Cerebellar cortex (tissue), 1 donor: ENCODE measurements around the gene SACS.
"Not testable (repeated sequence)": the region's sequence is repeated elsewhere in the genome, so short reads cannot be mapped to it uniquely, and the experiment has no call there.

Source experiments
- DNase-seq: peaks from one replicate; pipeline ENCODE4 v3.0.0-alpha.2; 2015; ENCODE audit warnings: low spot score

SACS gene

DNA sequence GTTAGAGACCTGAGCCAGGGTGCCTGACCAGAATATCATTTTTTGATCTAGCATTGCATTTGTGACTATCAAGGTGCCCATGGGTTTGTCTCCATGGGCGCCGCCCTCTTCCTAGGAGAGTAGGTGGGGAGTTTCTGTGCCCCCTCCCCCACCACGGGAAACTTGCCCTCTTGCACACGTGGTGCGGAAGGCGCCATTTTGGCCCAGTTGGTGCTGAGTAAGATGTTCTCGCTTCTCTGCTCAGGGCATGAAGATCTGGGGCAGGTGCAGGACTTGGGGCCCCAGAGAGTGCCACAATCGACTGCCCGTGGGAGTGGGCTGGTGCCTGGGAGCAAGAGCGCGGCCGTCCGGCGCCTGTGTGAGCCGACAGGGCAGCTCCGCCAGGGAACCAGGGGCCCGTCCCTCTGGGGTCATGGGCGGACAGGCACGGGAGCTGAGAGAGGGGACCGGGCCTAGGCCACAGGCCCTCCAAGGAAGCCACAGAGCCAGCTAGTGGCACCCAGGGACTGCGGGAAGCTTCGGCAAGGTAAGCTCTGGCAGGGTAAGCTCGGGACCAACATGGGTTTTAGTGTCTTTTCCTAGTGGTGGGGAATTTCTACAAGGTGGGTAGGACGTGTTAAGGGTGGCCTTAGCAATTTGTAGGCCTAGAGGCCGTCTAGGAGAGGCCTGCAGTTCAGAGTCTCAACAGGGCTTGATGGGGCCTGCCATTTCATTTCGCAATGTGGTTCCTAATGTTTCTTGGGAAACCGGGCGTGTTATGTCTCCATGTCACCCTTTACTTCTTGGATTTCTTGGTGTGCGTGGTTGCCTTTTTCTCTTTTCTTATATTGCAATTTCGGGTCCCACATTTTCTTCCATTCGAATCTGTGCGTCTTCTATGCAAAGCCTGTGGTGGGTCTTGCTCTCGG lies 14.5 kb downstream of the SACS start:
- no peak for DNase-seq

DNA sequence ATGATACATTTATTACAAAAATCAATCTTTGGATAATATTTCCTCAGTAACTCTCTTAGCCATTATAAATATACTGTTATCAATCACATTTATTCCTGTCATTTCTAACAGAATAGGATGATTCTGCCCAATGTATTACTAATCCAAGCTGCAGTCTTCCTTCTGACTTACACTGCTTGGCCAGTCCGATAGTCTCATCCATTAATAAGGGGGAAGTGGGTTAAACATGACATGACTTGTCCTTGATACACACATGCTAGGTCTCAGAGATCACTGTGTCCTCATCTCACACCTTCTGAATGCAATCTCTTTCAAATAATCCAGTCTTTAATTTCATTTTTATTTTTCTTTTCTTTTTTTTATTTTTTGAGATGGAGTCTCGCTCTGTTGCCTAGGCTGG lies 18.8 kb downstream of the SACS start:
- no peak for DNase-seq

DNA sequence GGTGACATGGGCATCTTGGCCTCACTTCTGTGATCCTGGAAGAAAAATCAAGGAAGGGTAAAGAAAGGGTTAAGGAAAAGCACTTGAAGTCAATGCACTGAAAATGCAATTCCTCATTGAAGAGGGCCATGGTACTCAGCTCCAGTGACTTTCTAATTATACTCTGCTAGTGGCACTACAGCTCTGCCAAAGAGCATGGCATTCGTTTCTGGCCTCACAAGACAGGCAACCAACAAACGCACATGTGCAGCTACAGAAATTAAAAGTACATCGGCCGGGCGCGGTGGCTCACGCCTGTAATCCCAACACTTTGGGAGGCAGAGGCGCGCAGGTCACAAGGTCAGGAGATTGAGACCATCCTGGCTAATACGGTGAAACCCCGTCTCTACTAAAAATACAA lies 21.8 kb downstream of the SACS start:
- no peak for DNase-seq

DNA sequence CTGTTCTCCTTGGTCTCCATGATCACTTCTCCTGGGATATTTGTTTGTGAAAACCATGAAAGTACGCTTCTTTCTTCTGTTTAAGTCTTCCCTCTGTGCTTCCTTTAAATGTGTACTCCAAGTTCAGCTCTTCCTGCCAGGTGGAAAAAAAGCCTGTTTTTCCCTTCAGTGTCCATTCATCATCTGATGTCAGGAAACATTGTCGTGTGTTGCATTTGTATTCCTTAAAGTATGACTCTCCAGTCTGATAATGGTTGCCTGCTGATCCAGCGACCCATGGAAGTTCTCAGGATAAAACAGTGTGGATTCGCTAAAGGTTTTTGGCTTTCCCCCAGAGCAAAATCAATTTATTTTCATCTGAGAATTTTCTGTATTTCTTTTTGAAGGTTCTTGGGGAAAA lies 22.3 kb downstream of the SACS start:
- no peak for DNase-seq

DNA sequence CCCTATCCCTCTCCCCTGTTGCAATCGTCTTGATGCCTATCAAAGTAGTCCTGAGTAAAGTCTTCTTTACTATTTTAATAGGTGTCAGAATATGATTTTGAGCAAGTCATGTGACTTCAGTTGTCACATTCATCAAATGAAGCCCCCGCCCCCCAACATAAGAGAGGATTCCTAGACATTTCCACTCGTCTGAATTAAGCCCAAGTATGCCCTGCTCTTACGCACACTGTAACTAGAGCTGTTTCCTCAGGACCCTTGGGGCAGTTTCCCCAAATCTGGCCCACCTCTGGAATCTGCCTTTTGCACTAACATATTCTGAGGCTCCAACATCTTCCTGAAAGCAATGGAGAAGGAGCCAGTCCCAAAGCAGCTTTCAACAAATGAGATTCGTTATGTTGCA lies 25.5 kb downstream of the SACS start:
- no peak for DNase-seq

DNA sequence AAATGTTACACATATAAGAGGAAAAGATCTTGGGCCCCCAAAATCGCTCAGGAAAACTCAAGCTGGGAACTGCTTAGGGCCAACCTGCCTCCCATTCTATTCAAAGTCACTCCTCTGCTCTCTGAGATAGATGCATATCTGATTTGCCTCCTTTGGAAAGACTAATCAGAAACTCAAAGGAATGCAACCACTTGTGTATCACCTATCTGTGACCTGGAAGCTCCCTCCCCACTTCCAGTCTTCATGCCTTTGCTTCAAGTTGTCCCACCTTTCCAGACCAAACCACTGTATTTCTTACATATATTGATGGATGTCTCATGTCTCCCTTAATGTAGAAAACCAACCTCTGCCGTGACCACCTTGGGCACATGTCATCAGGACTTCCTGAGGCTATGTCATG lies 32.3 kb downstream of the SACS start:
- not testable (repeated sequence) for DNase-seq

DNA sequence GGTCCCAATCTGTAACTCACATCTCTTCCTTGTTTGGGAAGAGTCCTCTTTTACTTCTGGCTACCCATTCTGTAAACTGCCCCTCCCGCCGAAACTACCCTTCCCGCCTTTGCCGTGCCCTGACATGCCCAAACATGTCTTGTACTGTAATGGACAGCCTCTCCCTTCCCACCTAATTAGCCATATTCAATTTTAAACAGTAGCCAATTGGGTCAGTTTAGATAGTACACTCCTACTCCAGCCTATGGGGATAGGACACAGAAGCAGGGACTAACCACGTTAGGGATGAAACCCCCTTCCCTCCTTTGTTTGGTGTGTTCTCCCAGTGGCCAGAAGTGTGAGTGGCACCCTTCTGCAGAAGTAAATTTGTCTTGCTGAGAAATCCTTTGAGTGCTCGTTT lies 34.2 kb downstream of the SACS start:
- no peak for DNase-seq

DNA sequence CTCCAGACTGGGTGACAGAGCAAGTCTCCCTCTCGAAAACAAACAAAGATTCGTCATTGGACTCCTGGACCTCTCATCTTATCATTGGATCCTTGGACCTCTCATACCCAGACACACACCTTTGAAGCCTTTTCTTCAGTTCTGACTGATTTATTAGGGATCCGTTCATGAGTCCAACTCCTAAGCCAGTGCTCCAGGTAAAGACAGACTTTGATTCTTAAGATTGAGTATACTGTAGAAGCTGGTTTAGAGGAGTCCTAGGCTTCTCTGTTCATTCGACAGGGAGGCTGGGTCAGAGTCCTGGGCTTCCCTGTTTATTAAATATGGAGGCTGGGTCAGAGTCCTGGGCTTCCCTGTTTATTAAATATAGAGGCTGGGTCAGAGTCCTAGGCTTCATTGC lies 38.7 kb downstream of the SACS start:
- no peak for DNase-seq

DNA sequence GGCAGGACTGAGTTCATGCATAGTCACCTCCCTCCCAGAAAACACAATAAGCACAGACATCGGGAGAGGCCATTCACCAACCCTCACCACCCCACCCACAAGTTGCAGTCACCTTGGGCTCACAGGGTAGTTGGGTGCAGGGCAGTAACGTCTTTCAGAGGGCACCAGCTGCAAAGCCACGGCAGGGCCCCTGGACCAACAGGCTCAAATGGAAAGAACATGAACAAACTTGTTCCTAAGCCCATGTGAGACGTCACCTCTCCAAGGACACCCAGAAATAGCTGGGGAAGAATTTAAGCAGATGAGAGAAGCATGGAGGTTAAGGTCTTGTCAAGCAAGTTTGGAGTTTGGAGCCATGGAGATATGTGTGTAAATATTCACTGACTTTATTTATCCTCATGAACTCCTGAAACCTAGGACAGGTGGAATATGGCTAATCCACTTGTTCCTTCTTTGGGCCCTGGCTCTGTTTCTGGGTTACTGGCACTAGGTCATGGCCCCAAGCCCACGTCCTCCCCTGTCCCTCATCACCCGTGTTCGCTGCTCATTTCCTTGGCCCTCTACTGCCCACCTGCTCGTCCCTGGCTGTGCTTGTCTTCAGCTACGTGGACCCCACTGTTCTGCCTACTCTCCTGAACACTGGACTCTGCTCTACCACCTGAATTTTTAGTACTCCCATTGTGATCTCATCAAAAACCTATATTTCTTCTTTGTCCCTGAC lies 40.4 kb downstream of the SACS start:
- DNase-seq: no peak

DNA sequence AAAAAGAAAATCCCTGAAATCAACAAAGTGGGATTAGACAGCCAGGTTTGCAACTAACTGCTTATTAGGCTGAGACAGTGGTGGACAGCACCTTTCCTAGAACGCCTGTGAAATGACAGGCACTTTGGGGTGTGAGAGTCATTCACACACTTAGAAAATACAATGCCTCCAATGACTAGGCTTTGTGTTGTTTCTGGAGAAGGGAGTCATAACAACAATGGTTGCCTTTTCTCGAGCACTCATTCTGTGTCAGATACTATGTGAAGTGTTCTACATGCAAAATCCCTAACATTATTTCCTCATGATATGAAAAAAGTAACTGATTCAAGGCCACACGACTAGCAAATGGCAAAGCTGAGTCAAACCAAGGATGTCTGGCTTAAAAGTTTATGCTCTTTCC lies 41.2 kb downstream of the SACS start:
- no peak for DNase-seq

DNA sequence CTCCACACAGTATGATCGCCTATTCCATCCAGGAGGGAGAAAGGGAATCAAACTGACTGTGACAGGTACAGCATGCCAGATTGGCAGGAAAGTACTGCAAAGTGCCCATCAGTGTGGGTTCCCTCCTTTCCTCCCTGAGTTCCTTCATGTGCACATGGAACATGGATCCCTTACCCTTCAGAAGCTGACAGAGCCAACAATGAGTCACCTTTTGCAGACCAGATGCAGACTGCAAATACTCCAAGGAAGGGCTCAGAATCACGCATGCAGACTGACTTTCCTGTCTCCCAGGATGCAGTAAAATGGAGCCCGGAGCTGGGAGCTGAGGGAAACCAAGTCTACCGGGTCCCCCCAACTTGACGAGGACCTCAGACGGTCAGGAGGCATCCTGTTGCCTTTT lies 41.8 kb downstream of the SACS start:
- DNase-seq: no peak

DNA sequence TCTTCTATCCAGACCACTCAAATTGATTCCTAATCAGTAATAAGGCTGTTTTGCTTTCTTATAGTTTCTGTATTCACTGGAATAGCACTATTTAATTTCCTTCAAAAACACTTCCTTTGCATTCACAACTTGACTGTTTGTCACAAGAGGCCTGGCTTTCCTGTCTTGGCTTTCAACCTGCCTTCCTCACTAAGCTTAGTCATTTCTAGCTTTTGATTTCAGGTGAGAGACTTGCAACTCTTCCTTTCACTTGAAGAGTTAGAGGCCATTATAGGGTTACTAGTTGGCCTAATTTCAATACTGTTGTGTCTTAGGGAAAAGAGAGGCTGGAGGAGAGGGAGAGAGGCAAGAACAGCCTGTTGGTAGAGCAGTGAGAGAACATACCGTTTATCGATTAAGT lies 47.0 kb downstream of the SACS start:
- no peak for DNase-seq

DNA sequence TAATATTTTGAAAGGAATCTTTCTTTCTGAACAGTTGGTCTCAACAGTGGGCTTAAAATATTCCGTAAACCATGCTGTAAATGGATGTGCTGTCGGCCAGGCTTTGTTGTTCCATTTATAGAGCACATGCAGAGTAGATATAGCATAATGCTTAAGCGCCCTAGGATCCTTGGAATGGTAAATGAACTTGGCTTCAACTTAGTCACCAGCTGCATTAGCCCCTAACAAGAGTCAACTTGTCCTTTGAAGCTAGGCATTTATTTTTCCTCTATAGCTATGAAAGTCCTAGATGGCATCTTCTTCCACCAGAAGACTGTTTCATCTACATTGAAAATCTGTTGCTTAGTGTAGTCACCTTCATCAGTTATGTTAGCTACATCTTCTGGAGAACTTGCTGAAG lies 47.6 kb downstream of the SACS start:
- no peak for DNase-seq

DNA sequence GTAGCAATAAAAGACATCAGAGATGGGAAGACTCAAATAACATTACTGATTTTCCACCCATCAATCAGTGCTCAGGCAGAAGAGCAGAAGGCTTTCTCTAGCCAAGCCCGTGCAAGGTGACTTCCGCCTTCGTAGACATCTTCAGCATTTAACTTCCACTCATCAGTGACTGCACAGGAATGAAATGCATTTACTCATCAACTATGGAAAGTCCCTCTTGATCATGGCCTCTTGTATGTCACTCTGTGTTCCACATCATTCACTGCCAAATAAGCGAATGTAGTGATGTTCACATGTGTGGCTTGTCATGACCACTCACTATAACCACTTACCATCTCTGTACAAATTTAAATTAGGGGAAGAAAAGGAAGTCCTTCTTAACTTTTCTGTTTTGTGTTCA lies 49.4 kb downstream of the SACS start:
- no peak for DNase-seq

DNA sequence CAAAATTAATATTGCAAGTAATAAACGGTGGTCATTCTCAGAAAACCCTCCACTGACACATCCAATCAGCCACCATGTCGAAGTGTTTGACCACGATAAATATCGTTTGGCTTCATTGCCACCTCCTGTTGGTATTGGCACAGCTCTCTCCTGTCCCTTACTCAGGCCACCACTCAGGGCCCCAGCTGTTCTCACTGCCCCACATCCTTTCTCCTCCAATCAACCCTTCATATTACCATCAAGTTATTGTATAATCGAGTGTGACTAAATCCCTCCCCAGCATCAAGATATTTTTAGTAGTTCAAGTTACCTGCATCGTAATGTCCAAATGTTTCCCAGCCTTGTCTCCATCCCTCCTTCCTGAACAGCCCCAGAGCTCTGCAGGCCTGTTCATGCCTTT lies 50.4 kb downstream of the SACS start:
- no peak for DNase-seq

DNA sequence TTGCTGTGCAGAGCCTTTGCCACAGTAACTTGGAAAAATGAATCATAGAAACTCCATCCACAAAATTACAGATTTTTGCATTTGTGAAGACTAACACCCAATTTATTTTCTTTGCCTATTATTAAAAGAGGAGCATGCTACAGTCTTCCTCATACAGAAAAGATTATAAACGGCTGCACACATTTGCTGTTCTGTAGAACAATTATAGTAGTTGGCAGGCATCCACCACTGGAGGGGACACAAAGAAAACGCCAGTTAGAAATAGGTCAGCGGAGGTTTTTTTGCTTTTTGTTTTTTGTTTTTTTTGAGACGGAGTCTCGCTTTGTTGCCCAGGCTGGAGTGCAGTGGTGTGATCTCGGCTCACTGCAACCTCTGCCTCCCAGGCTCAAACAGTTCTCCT lies 51.6 kb downstream of the SACS start:
- peak; percentile 63 for DNase-seq

DNA sequence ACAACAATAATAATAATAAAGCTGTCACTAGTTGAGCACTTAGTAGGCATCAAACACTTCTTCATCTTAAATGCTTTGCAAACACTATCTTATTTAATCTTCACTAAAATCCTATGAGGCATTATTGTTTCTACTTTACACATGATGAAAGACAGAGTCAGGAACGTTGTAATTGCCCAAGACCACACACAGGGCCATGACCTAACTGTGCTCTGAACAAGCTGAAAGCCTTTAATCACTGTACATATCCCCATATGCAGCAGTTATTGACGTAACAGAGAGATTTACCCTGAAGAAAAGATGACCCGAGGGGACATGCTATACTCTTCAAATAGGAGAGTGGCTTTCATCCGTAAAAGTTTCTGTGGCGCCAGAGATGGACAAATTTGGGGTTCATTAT lies 53.0 kb downstream of the SACS start:
- DNase-seq: no peak

DNA sequence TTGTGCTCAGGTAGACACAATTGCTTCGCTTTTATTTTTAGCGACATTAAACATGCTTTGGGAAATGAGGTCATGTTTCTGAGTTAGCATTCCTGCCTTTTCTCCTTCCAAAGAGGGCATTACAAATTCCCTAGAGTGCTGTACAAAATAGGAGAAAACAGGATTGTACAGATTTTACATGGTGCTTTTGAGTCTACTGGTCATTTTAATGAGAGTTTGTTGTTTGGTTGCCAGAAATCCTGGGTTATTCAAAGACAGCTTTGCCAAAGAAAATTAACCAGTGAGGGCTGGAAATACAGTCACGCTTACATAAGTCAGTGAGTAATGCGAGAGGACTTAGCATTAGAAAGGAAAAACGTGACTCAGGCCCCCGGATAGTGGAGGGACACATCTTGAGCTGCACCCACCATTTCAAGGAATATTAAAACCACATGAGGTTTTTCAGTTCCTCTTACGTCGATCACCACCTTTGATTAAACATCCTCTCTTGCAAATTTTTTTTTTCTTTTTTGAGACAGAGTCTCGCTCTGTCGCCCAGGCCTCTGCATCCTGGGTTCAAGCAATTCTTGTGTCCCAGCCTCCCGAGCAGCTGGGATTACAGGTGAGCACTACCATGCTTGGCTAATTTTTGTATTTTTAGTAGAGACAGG lies 55.4 kb downstream of the SACS start:
- DNase-seq: peak; percentile 18

DNA sequence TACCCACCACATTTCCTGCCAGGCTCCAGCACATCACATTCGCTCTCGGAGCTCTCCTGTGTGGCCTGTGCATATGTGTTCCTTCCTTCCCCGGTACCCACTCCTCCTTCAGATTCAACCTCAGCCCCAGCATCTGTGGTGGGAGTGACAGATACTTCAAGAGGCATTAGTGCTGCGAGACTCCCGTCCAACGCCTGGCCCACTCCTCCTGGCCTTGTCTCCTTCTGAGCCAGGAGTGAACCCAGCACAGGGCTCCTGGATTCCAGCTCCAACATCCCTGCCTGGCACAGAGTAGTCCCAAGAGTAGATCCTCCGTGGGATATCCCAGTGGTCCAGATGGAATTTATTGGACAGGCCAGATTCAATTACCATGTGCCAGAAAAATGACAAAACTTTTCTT lies 55.9 kb downstream of the SACS start:
- no peak for DNase-seq

DNA sequence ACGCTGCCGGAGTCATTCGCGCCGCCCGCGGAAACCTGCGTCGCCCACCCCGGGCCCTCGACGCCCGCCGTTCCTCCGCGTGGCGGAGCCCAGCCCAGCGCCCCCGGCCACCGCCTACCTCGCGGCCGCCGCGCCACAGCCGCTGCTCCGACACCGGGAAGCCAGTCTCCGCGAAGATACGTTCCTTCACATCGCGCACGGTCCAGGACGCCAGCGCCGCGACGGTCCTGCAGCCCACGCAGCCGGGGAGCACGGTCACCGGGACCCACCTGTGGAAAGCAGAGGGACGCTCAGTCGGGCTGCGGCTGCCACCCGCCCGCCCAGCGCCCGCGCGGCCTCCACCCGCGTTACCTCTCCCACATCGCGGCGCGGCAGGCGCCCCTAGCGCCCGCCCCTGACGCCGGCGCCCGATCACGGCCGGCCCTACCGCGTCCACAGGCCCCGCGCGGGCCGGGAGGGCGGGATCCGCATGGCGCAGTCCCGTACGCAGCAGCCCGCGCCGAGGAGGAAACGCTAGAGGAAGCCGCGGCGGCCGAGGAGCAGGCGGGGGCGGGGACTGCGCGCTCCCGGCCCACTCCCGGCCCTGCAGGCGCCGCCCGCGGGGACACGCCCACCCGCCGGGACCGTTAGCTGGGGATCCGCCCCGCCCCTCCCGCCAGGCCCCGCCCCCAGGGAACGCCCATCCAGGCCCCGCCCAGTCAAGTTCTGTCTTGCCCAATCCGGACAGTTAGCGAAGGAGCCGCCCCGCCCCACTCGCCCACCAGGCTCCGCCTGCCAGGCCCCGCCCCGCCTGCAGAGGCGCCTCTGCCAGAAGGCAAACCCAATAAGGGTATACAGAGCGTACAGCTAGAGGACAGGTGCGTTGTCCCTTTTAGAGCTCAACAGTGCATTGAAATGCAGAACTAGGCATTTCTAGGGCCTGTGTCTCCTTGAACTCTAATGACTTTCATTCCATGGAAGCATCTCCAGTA lies 58.2 kb downstream of the SACS start:
- peak; percentile 94 for DNase-seq

DNA sequence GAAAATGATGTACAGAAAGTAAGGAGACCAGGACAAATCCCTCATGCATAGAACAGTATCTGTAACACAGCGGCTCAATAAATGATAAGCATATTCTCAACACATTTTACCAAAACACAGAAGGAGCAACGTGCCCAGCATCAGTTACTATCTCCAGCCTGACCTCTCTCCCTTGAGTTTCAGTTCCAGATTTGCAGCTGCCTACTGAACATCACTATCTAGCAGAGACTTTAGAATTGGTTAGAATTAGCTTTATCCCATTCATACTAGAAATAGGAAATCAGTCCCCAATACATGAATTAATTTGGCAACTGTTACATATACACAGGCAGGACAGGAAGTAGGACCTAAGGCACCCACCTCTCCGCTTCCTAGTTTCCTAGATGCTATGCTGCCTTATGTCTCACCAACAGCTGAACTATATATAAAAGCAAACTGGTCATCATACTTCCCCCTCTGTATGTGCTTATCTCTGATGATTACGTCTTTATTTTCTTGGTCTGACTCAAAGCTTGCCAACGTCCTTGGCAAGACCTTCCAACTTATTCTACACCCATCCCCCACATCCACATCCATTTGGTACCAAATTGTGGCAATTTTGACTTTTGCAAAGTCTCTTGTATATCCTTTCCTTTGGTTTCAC lies 61.1 kb downstream of the SACS start:
- DNase-seq: no peak
